IMR-90 (cell line): ENCODE results near the gene NRCAM. TPM values are rescaled to one million over a fixed set of nuclear protein-coding genes. Genes with fewer than 3 reads are reported as not detected.

Source experiments
- ATAC-seq: fragments of 200-7000 bp; cut with Tn5 transposase; 2 replicates; pipeline ENCODE4 v1.9.1; 2020; ENCODE audit warnings: low read depth, mild to moderate bottlenecking, moderate library complexity
- BruUV-seq: library from RNA; stranded (reverse); fragments of 400-500 nt; replicated peaks from 2 replicates; lab custom pipeline; 2021; lab: Mats Ljungman, UMichigan
- CTCF ChIA-PET: fragments of 300-600 bp; formaldehyde crosslinking; extraction: SDS; loops from one replicate; lab custom pipeline; 2021; ENCODE audit warnings: antibody characterized with exemption; lab: Yijun Ruan, JAX
- POLR2A ChIA-PET: fragments of 300-600 bp; sonication (Branson Sonifier 250); formaldehyde crosslinking; loops from one replicate; lab custom pipeline; 2022; ENCODE audit warnings: antibody characterized with exemption; ENCODE audit not compliant: unreplicated experiment; lab: Charles Lee
- DNase-seq: peaks from one replicate; pipeline ENCODE4 v3.0.0; 2013
- H2AFZ ChIP-seq: replicated peaks from 2 replicates; pipeline ENCODE3; 2013; ENCODE audit warnings: low read length, mild to moderate bottlenecking; ENCODE audit not compliant: poor library complexity
- H2AK5ac ChIP-seq: 2 replicates; pipeline ENCODE4 v1.6.1; 2013; ENCODE audit warnings: low read depth, low read length, inconsistent platforms
- H2AK9ac ChIP-seq: replicated peaks from 2 replicates; pipeline ENCODE3; 2013; ENCODE audit warnings: mild to moderate bottlenecking, low read depth, low read length, moderate library complexity; ENCODE audit not compliant: poor library complexity
- H2BK120ac ChIP-seq: 2 replicates; pipeline ENCODE4 v1.6.1; 2013; ENCODE audit warnings: low read depth, low read length, inconsistent platforms
- H2BK15ac ChIP-seq: 3 replicates; pipeline ENCODE4 v1.6.1; 2013; ENCODE audit warnings: low read depth, low read length, inconsistent platforms
- H2BK20ac ChIP-seq: 2 replicates; pipeline ENCODE4 v1.6.1; 2013; ENCODE audit warnings: low read depth, mild to moderate bottlenecking, inconsistent platforms, low read length, moderate library complexity
- H2BK5ac ChIP-seq: 2 replicates; pipeline ENCODE4 v1.6.1; 2013; ENCODE audit warnings: mild to moderate bottlenecking, low read depth, low read length, inconsistent platforms; ENCODE audit not compliant: poor library complexity, severe bottlenecking
- H3K14ac ChIP-seq: replicated peaks from 2 replicates; pipeline ENCODE4 v1.6.1; 2013; ENCODE audit warnings: low read depth, low read length, inconsistent platforms
- H3K18ac ChIP-seq: 2 replicates; pipeline ENCODE4 v1.6.1; 2013; ENCODE audit warnings: low read depth, low read length, control low read depth
- H3K23ac ChIP-seq: 2 replicates; pipeline ENCODE4 v1.6.1; 2013; ENCODE audit warnings: low read depth, low read length, inconsistent platforms
- H3K27ac ChIP-seq: 2 replicates; pipeline ENCODE4 v1.5.1; 2013; ENCODE audit warnings: mild to moderate bottlenecking, control low read depth, low read length; ENCODE audit not compliant: insufficient read depth
- H3K27me3 ChIP-seq: 2 replicates; pipeline ENCODE4 v1.6.1; 2013; ENCODE audit warnings: low read length; ENCODE audit not compliant: control insufficient read depth, insufficient read depth
- H3K36me3 ChIP-seq: 2 replicates; pipeline ENCODE4 v1.6.1; 2013; ENCODE audit warnings: low read length, mixed read lengths; ENCODE audit not compliant: control insufficient read depth, insufficient read depth
- H3K4ac ChIP-seq: 2 replicates; pipeline ENCODE4 v1.6.1; 2013; ENCODE audit warnings: low read depth, low read length, inconsistent platforms
- H3K4me1 ChIP-seq: 2 replicates; pipeline ENCODE4 v1.6.1; 2013; ENCODE audit warnings: low read length, mixed read lengths; ENCODE audit not compliant: control insufficient read depth, insufficient read depth
- H3K4me2 ChIP-seq: 2 replicates; pipeline ENCODE4 v1.6.1; 2013; ENCODE audit warnings: low read depth, mild to moderate bottlenecking, control low read depth, low read length, moderate library complexity
- H3K4me3 ChIP-seq: 2 replicates; pipeline ENCODE4 v1.5.1; 2013; ENCODE audit warnings: low read depth, mild to moderate bottlenecking, control low read depth, low read length, moderate library complexity; ENCODE audit not compliant: insufficient read depth
- H3K56ac ChIP-seq: 2 replicates; pipeline ENCODE4 v1.6.1; 2013; ENCODE audit warnings: low read length, inconsistent platforms; ENCODE audit not compliant: insufficient read depth; ENCODE audit errors: extremely low read depth
- H3K79me1 ChIP-seq, 2 experiments: 2 replicates each; pipeline ENCODE4 v1.6.1; 2013; ENCODE audit warnings: low read length in 2 of 2, inconsistent platforms in 1 of 2, low read depth in 1 of 2
- H3K9ac ChIP-seq: 2 replicates; pipeline ENCODE4 v1.6.1; 2013; ENCODE audit warnings: low read depth, low read length, control low read depth
- H3K9me1 ChIP-seq: 2 replicates; pipeline ENCODE4 v1.6.1; 2013; ENCODE audit warnings: low read length, inconsistent platforms; ENCODE audit not compliant: insufficient read depth
- H3K9me3 ChIP-seq: 2 replicates; pipeline ENCODE4 v1.6.1; 2013; ENCODE audit warnings: low read length; ENCODE audit not compliant: control insufficient read depth, insufficient read depth
- H4K20me1 ChIP-seq: 2 replicates; pipeline ENCODE4 v1.6.1; 2013; ENCODE audit warnings: low read length, inconsistent platforms; ENCODE audit not compliant: insufficient read depth
- H4K5ac ChIP-seq: 2 replicates; pipeline ENCODE4 v1.6.1; 2013; ENCODE audit warnings: mild to moderate bottlenecking, low read depth, low read length, control low read depth
- H4K8ac ChIP-seq, 2 experiments: 2 replicates each; pipeline ENCODE4 v1.6.1; 2013; ENCODE audit warnings: low read depth in 2 of 2, low read length in 2 of 2, control low read depth in 1 of 2, inconsistent platforms in 1 of 2
- H4K91ac ChIP-seq: 2 replicates; pipeline ENCODE4 v1.6.1; 2013; ENCODE audit warnings: low read depth, low read length, inconsistent platforms; ENCODE audit not compliant: insufficient read depth
- BHLHE40 ChIP-seq: fragments of 150-350 bp; IDR thresholded peaks from 2 replicates; pipeline ENCODE4 v1.6.1; 2016; ENCODE audit warnings: mild to moderate bottlenecking, low read depth, low read length
- CEBPB ChIP-seq: IDR thresholded peaks from 2 replicates; pipeline ENCODE4 v1.6.1; 2012; ENCODE audit warnings: low read depth, low read length, improper control_type of control experiment
- CHD1 ChIP-seq: IDR thresholded peaks from 2 replicates; pipeline ENCODE4 v1.6.1; 2012; ENCODE audit warnings: low read depth, low read length, improper control_type of control experiment
- CTCF ChIP-seq: conservative IDR thresholded peaks from 2 replicates; pipeline ENCODE4 v1.5.1; 2012; ENCODE audit warnings: mild to moderate bottlenecking, low read depth, low read length, improper control_type of control experiment
- ELK1 ChIP-seq: fragments of 150-350 bp; IDR thresholded peaks from 2 replicates; pipeline ENCODE4 v1.6.1; 2016; ENCODE audit warnings: low read depth, mild to moderate bottlenecking, low read length, moderate library complexity, borderline replicate concordance
- FOS ChIP-seq: fragments of 150-350 bp; IDR thresholded peaks from 2 replicates; pipeline ENCODE4 v1.6.1; 2016; ENCODE audit warnings: low read depth, low read length
- MAFK ChIP-seq: IDR thresholded peaks from 2 replicates; pipeline ENCODE4 v1.6.1; 2012; ENCODE audit warnings: low read depth, low read length, improper control_type of control experiment
- MAZ ChIP-seq: IDR thresholded peaks from 2 replicates; pipeline ENCODE4 v1.6.1; 2012; ENCODE audit warnings: low read depth, mild to moderate bottlenecking, low read length, improper control_type of control experiment, moderate library complexity, borderline replicate concordance
- MXI1 ChIP-seq: IDR thresholded peaks from 2 replicates; pipeline ENCODE4 v1.6.1; 2012; ENCODE audit warnings: low read depth, mild to moderate bottlenecking, low read length, moderate library complexity, borderline replicate concordance
- NFE2L2 ChIP-seq: fragments of 150-350 bp; IDR thresholded peaks from 2 replicates; pipeline ENCODE4 v1.6.1; 2016; ENCODE audit warnings: low read depth, mild to moderate bottlenecking, low read length
- POLR2A ChIP-seq: IDR thresholded peaks from 2 replicates; pipeline ENCODE4 v1.6.1; 2012; ENCODE audit warnings: mild to moderate bottlenecking, low read depth, low read length
- RAD21 ChIP-seq: IDR thresholded peaks from 2 replicates; pipeline ENCODE4 v1.6.1; 2012; ENCODE audit warnings: low read length, improper control_type of control experiment
- RCOR1 ChIP-seq: IDR thresholded peaks from 2 replicates; pipeline ENCODE4 v1.6.1; 2012; ENCODE audit warnings: mild to moderate bottlenecking, low read length, improper control_type of control experiment; ENCODE audit not compliant: insufficient replicate concordance
- RFX5 ChIP-seq: IDR thresholded peaks from 2 replicates; pipeline ENCODE4 v1.8.0; 2012; ENCODE audit warnings: low read depth, mild to moderate bottlenecking, low read length, moderate library complexity
- SMC3 ChIP-seq: fragments of 150-350 bp; IDR thresholded peaks from 2 replicates; pipeline ENCODE4 v1.6.1; 2016; ENCODE audit warnings: low read depth, mild to moderate bottlenecking, antibody characterized with exemption, low read length, moderate library complexity
- USF2 ChIP-seq: fragments of 150-350 bp; IDR thresholded peaks from 2 replicates; pipeline ENCODE4 v1.6.1; 2017; ENCODE audit warnings: mild to moderate bottlenecking, antibody characterized with exemption, low read length, low read depth
- WGBS, 2 experiments: methylation state at CpG; one replicate each; pipeline versions ENCODE4 v1.1.5 to v1.1.7; 2013; ENCODE audit warnings: missing lambda C conversion rate in 2 of 2; ENCODE audit not compliant: insufficient read length in 1 of 2; ENCODE audit errors: extremely low coverage in 2 of 2; 5-methylcytosine and 5-hydroxymethylcytosine counted together
- dilution Hi-C: fragments of 300-500 bp; cut with HindIII; formaldehyde crosslinking; loops from one replicate; pipeline ENCODE4 v1.14.3; 2018; ENCODE audit warnings: low sequenced_read_pairs; ENCODE audit not compliant: unreplicated experiment
- in situ Hi-C: fragments of 300-500 bp; cut with MboI; formaldehyde crosslinking; loops from 3 replicates; pipeline ENCODE4 v1.14.3; 2019; ENCODE audit warnings: low sequenced_read_pairs, inconsistent platforms, mixed read lengths
- intact Hi-C: fragments of 100-400 bp; cut with micrococcal nuclease; formaldehyde crosslinking; loops from 2 replicates; pipeline ENCODE4 v1.10.0; 2022
- polyA plus RNA-seq, 3 experiments: library from polyadenylated mRNA; depleted of rRNA; stranded (reverse); fragments of >200 nt; gene quantifications; 2 replicates each; pipeline ENCODE4 v1.2.3, GENCODE V29; 2012; ENCODE audit warnings: low replicate concordance in 1 of 3
- total RNA-seq: library from RNA; depleted of rRNA; stranded (reverse); fragments of >200 nt; gene quantifications from 2 replicates; pipeline ENCODE4 v1.2.3, GENCODE V29; 2012

NRCAM gene
- total and polyA plus RNA-seq, 2 of the 4 experiments (the other 2 are of a cell fraction) = 0.46 to 1.1 TPM

GRCh38 chr7:108254259-108254658 lies 202.0 kb downstream of the NRCAM start:
- WGBS, 2 experiments = no CpG with 5 or more reads among the region's 2 CpGs

More at GRCh38 chr7:108254259-108254658, 202.0 kb downstream of the NRCAM start:
- H3K4me3 ChIP-seq = no peak overlapping the region
- no peak overlapping the region for H3K14ac ChIP-seq
- no peaks in the 10 kb centered on the region; the same call in 1 of the 2 replicates for H3K27me3 ChIP-seq
- no peak overlapping the region for H2BK15ac ChIP-seq
- H3K79me1 ChIP-seq = no peaks in the 10 kb centered on the region
- H2BK20ac ChIP-seq = no peak overlapping the region
- POLR2A ChIA-PET = no interaction called here
- no peaks in the 10 kb centered on the region for H3K36me3 ChIP-seq
- no peaks in the 10 kb centered on the region for H3K9me3 ChIP-seq
- no peak overlapping the region for H3K9ac ChIP-seq
- H3K4ac ChIP-seq = no peak overlapping the region
- H4K91ac ChIP-seq = no peak overlapping the region
- no peak overlapping the region for H2AK9ac ChIP-seq
- no peak overlapping the region for H2AK5ac ChIP-seq
- no peaks in the 10 kb centered on the region for H3K9me1 ChIP-seq
- no peak overlapping the region for H3K27ac ChIP-seq
- no peak overlapping the region for H2BK5ac ChIP-seq
- CTCF ChIA-PET = no interaction called here
- no peak overlapping the region for H2AFZ ChIP-seq
- dilution Hi-C loops = no loop called here
- TF ChIP-seq MXI1 = no peak
- TF ChIP-seq RFX5 = no peak
- no peak for TF ChIP-seq ELK1
- no peak for TF ChIP-seq NFE2L2
- no peak for TF ChIP-seq RAD21
- TF ChIP-seq SMC3 = no peak
- no peak for TF ChIP-seq MAZ
- TF ChIP-seq CHD1 = no peak
- no peak for TF ChIP-seq FOS
- TF ChIP-seq MAFK = no peak
- TF ChIP-seq CTCF = no peak
- no peak for TF ChIP-seq RCOR1
- TF ChIP-seq CEBPB = no peak
- no peak for TF ChIP-seq POLR2A
- TF ChIP-seq BHLHE40 = no peak
- no peak for TF ChIP-seq USF2
- no peak overlapping the region for H3K4me2 ChIP-seq
- intact Hi-C loops = no loop called here
- in situ Hi-C loops = no loop called here
- H2BK120ac ChIP-seq = no peak overlapping the region
- no peak overlapping the region for H3K23ac ChIP-seq
- no peak overlapping the region for H4K8ac ChIP-seq
- H3K4me1 ChIP-seq = no peaks in the 10 kb centered on the region
- H4K5ac ChIP-seq = no peak overlapping the region
- no peak for ATAC-seq
- no TSS peak for BruUV-seq
- no peaks in the 10 kb centered on the region for H4K20me1 ChIP-seq
- no peak overlapping the region for H3K18ac ChIP-seq
- DNase-seq = no peak
- no peak overlapping the region for H3K56ac ChIP-seq
